SJCRH30 (cell line): ENCODE results near the gene SULT2B1. TPM values are rescaled to one million over a fixed set of nuclear protein-coding genes. Genes with fewer than 3 reads are reported as not detected.
A peak's percentile ranks its signal among the peaks of the same experiment; 100 is the strongest.

Experiments
- DNase-seq, 2 experiments: peaks; one replicate each; pipeline ENCODE4 v3.0.0-alpha.2; 2015 to 2020
- H3K27ac ChIP-seq: fragments of 250-450 bp; sonication (Bioruptor Pico); 2 replicates; pipeline ENCODE4 v1.5.1; 2020; ENCODE audit warnings: mild to moderate bottlenecking, moderate library complexity
- H3K27me3 ChIP-seq: fragments of 250-450 bp; sonication (Bioruptor Pico); 2 replicates; pipeline ENCODE4 v1.5.1; 2020; ENCODE audit warnings: mild to moderate bottlenecking, moderate library complexity
- H3K36me3 ChIP-seq: fragments of 250-450 bp; sonication (Bioruptor Pico); 2 replicates; pipeline ENCODE4 v1.5.1; 2020; ENCODE audit warnings: mild to moderate bottlenecking, moderate library complexity
- H3K4me1 ChIP-seq: fragments of 250-450 bp; sonication (Bioruptor Pico); 2 replicates; pipeline ENCODE4 v1.5.1; 2020; ENCODE audit warnings: mild to moderate bottlenecking, moderate library complexity
- H3K4me3 ChIP-seq: fragments of 250-450 bp; sonication (Bioruptor Pico); 2 replicates; pipeline ENCODE4 v1.5.1; 2020; ENCODE audit warnings: mild to moderate bottlenecking, moderate library complexity
- H3K9me3 ChIP-seq: fragments of 250-450 bp; sonication (Bioruptor Pico); replicated peaks from 2 replicates; pipeline ENCODE4 v1.5.1; 2020; ENCODE audit warnings: mild to moderate bottlenecking, moderate library complexity
- total RNA-seq: library from RNA; depleted of rRNA; stranded (reverse); fragments of >200 nt; shearing (Covaris generic); gene quantifications from 2 replicates; pipeline ENCODE4 v1.2.3, GENCODE V29; 2014

Gene SULT2B1
- total RNA-seq, 1 experiment from 2014 or later: 0.26 TPM

GRCh38 chr19:48543121-48543710 lies 8.8 kb upstream of the SULT2B1 start:
- Histone ChIP-seq H3K27ac (no peak overlapping the region), H3K4me3 (no peak overlapping the region), H3K27me3 (peaks cover 1% of the 10 kb centered on the region; the same call in 1 of the 2 replicates), H3K9me3 (no peaks in the 10 kb centered on the region), H3K36me3 (no peaks in the 10 kb centered on the region), H3K4me1 (no peaks in the 10 kb centered on the region; the same call in 1 of the 2 replicates)
- peak; percentile 67 to 68 for DNase-seq

- no peaks in the 10 kb centered on the region; the same call in 1 of the 2 replicates for H3K4me1 ChIP-seq
- H3K9me3 ChIP-seq: no peaks in the 10 kb centered on the region
- no peak for DNase-seq
- H3K4me3 ChIP-seq: no peak overlapping the region
- peaks cover 4% of the 10 kb centered on the region for H3K27me3 ChIP-seq
- H3K36me3 ChIP-seq: no peaks in the 10 kb centered on the region
- H3K27ac ChIP-seq: no peak overlapping the region
Observed at GRCh38 chr19:48544856-48545750, 6.9 kb upstream of the SULT2B1 start.

- Histone ChIP-seq H3K4me3 (no peak overlapping the region), H3K27ac (no peak overlapping the region), H3K9me3 (no peaks in the 10 kb centered on the region), H3K4me1 (no peaks in the 10 kb centered on the region; the same call in 1 of the 2 replicates), H3K27me3 (peaks cover 19% of the 10 kb centered on the region), H3K36me3 (no peaks in the 10 kb centered on the region)
- no peak for DNase-seq
Observed at GRCh38 chr19:48547722-48548121, 4.2 kb upstream of the SULT2B1 start.

GRCh38 chr19:48548253-48548911 lies 3.6 kb upstream of the SULT2B1 start:
- Histone ChIP-seq H3K27ac (no peak overlapping the region), H3K36me3 (no peaks in the 10 kb centered on the region)
- no peak for DNase-seq

GRCh38 chr19:48549380-48549779 lies 2.6 kb upstream of the SULT2B1 start:
- DNase-seq: no peak
- H3K4me1 ChIP-seq: no peaks in the 10 kb centered on the region; the same call in 1 of the 2 replicates
- H3K27me3 ChIP-seq: peaks cover 23% of the 10 kb centered on the region
- no peaks in the 10 kb centered on the region for H3K36me3 ChIP-seq
- H3K4me3 ChIP-seq: no peak overlapping the region
- no peak overlapping the region for H3K27ac ChIP-seq
- no peaks in the 10 kb centered on the region for H3K9me3 ChIP-seq

More at GRCh38 chr19:48548253-48548911, 3.6 kb upstream of the SULT2B1 start:
- Histone ChIP-seq H3K9me3 (no peaks in the 10 kb centered on the region), H3K4me3 (no peak overlapping the region), H3K4me1 (no peaks in the 10 kb centered on the region; the same call in 1 of the 2 replicates), H3K27me3 (peaks cover 23% of the 10 kb centered on the region)

- Histone ChIP-seq H3K4me3 (no peak overlapping the region), H3K9me3 (no peaks in the 10 kb centered on the region), H3K4me1 (no peaks in the 10 kb centered on the region; the same call in 1 of the 2 replicates), H3K27ac (no peak overlapping the region), H3K27me3 (peaks cover 27% of the 10 kb centered on the region), H3K36me3 (no peaks in the 10 kb centered on the region)
- no peak for DNase-seq
Observed at GRCh38 chr19:48552406-48553322, 692 bp downstream of the SULT2B1 start.

GRCh38 chr19:48553676-48554384 lies 1.9 kb downstream of the SULT2B1 start:
- H3K27ac ChIP-seq: no peak overlapping the region
- no peaks in the 10 kb centered on the region for H3K36me3 ChIP-seq
- H3K4me3 ChIP-seq: no peak overlapping the region
- H3K27me3 ChIP-seq: peaks cover 27% of the 10 kb centered on the region
- peak; percentile 24 to 34 for DNase-seq
- no peaks in the 10 kb centered on the region for H3K9me3 ChIP-seq
- no peaks in the 10 kb centered on the region; the same call in 1 of the 2 replicates for H3K4me1 ChIP-seq

- Histone ChIP-seq H3K9me3 (no peaks in the 10 kb centered on the region), H3K36me3 (no peaks in the 10 kb centered on the region), H3K4me3 (no peak overlapping the region), H3K27me3 (peaks cover 27% of the 10 kb centered on the region; the same call in 1 of the 2 replicates), H3K27ac (no peak overlapping the region), H3K4me1 (no peaks in the 10 kb centered on the region; the same call in 1 of the 2 replicates)
- no peak for DNase-seq
Observed at GRCh38 chr19:48554385-48555091, 2.6 kb downstream of the SULT2B1 start.

GRCh38 chr19:48556163-48556562 lies 4.2 kb downstream of the SULT2B1 start:
- H3K4me1 ChIP-seq: no peaks in the 10 kb centered on the region; the same call in 1 of the 2 replicates
- no peaks in the 10 kb centered on the region for H3K36me3 ChIP-seq
- H3K27ac ChIP-seq: no peak overlapping the region
- no peaks in the 10 kb centered on the region for H3K9me3 ChIP-seq
- no peak overlapping the region for H3K4me3 ChIP-seq
- no peak for DNase-seq
- peaks cover 27% of the 10 kb centered on the region; the same call in 1 of the 2 replicates for H3K27me3 ChIP-seq

- H3K27me3 ChIP-seq: peaks cover 20% of the 10 kb centered on the region; the same call in 1 of the 2 replicates
- no peak overlapping the region for H3K4me3 ChIP-seq
- H3K4me1 ChIP-seq: no peaks in the 10 kb centered on the region; the same call in 1 of the 2 replicates
- DNase-seq: no peak
- H3K27ac ChIP-seq: no peak overlapping the region
- H3K9me3 ChIP-seq: no peaks in the 10 kb centered on the region
- H3K36me3 ChIP-seq: no peaks in the 10 kb centered on the region
Observed at GRCh38 chr19:48556825-48557224, 4.9 kb downstream of the SULT2B1 start.

- peaks cover 7% of the 10 kb centered on the region; the same call in 1 of the 2 replicates for H3K27me3 ChIP-seq
Observed at GRCh38 chr19:48558018-48558684, 6.2 kb downstream of the SULT2B1 start.

GRCh38 chr19:48560095-48560530 lies 8.1 kb downstream of the SULT2B1 start:
- no peak overlapping the region for H3K4me3 ChIP-seq
- no peak for DNase-seq
- H3K27me3 ChIP-seq: peaks cover 7% of the 10 kb centered on the region; the same call in 1 of the 2 replicates
- no peaks in the 10 kb centered on the region for H3K9me3 ChIP-seq
- no peaks in the 10 kb centered on the region for H3K36me3 ChIP-seq
- H3K4me1 ChIP-seq: peaks cover 5% of the 10 kb centered on the region
- H3K27ac ChIP-seq: no peak overlapping the region

More at GRCh38 chr19:48558018-48558684, 6.2 kb downstream of the SULT2B1 start:
- H3K36me3 ChIP-seq: no peaks in the 10 kb centered on the region
- no peak overlapping the region for H3K4me3 ChIP-seq
- no peaks in the 10 kb centered on the region; the same call in 1 of the 2 replicates for H3K4me1 ChIP-seq
- H3K9me3 ChIP-seq: no peaks in the 10 kb centered on the region
- H3K27ac ChIP-seq: no peak overlapping the region
- no peak for DNase-seq
